Measurements from ENCODE around the gene WNT7B.
A peak's percentile ranks its signal among the peaks of the same experiment; 100 is the strongest.

Gene WNT7B

GRCh38 chr22:46002757-46003270 is 25.9 kb upstream of the WNT7B start:
- Histone ChIP-seq H3K23ac (ENCODE audit: low read length) (no peak overlapping the region), H2AK5ac (ENCODE audit: low read length) (no peak overlapping the region), H3K79me1 (ENCODE audit: low read length) (no peaks in the 10 kb centered on the region), H3K4me2 (ENCODE audit: low read length) (no peak overlapping the region), H3K9ac (ENCODE audit: low read length) (no peak overlapping the region), H3K18ac (ENCODE audit: low read length) (no peak overlapping the region), H4K5ac (ENCODE audit: low read length) (no peak overlapping the region), H2BK5ac (ENCODE audit: low read length) (no peak overlapping the region), H3K79me2 (ENCODE audit: control insufficient read depth, insufficient read depth, low read length) (no peaks in the 10 kb centered on the region), H3K27me3 (ENCODE audit: insufficient read depth, low read length, poor library complexity) (no peaks in the 10 kb centered on the region), H3K36me3 (ENCODE audit: control insufficient read depth, insufficient read depth, low read length) (no peaks in the 10 kb centered on the region), H2BK15ac (replicated peaks; ENCODE audit: low read depth) (no peak overlapping the region), H3K4me1 (ENCODE audit: control insufficient read depth, low read depth, low read length) (no peaks in the 10 kb centered on the region), H3K27ac (ENCODE audit: low read depth, low read length) (no peak overlapping the region), H3K4me3 (ENCODE audit: low read length) (no peak overlapping the region), H2BK120ac (ENCODE audit: low read depth, low read length) (no peak overlapping the region), H3K4ac (ENCODE audit: low read depth, low read length) (no peak overlapping the region), H4K8ac (ENCODE audit: low read depth, low read length) (no peak overlapping the region), H3K56ac (ENCODE audit: low read length) (peak overlapping the region; percentile 49)
- DNase-seq, result peak; percentile 78
- WGBS (ENCODE audit: extremely low coverage, insufficient coverage, low lambda C conversion rate), result no CpG with 5 or more reads among the region's 8 CpGs

GRCh38 chr22:46001426-46002106 is 24.6 kb upstream of the WNT7B start:
- DNase-seq, result no peak
- no peak overlapping the region for H3K23ac ChIP-seq (ENCODE audit: low read length)
- H3K4me1 ChIP-seq (ENCODE audit: control insufficient read depth, low read depth, low read length), result no peaks in the 10 kb centered on the region
- H3K79me1 ChIP-seq (ENCODE audit: low read length), result no peaks in the 10 kb centered on the region
- H2AK5ac ChIP-seq (ENCODE audit: low read length), result no peak overlapping the region
- H3K18ac ChIP-seq (ENCODE audit: low read length), result no peak overlapping the region
- no peak overlapping the region for H3K4ac ChIP-seq (ENCODE audit: low read depth, low read length)
- H4K5ac ChIP-seq (ENCODE audit: low read length), result no peak overlapping the region
- no peak overlapping the region for H3K56ac ChIP-seq (ENCODE audit: low read length)
- no peak overlapping the region for H3K9ac ChIP-seq (ENCODE audit: low read length)
- no peak overlapping the region for H2BK120ac ChIP-seq (ENCODE audit: low read depth, low read length)
- no peaks in the 10 kb centered on the region for H3K36me3 ChIP-seq (ENCODE audit: control insufficient read depth, insufficient read depth, low read length)
- H3K27me3 ChIP-seq (ENCODE audit: insufficient read depth, low read length, poor library complexity), result no peaks in the 10 kb centered on the region
- H2BK15ac ChIP-seq (replicated peaks; ENCODE audit: low read depth), result no peak overlapping the region
- H2BK5ac ChIP-seq (ENCODE audit: low read length), result no peak overlapping the region
- H3K27ac ChIP-seq (ENCODE audit: low read depth, low read length), result no peak overlapping the region
- WGBS (ENCODE audit: extremely low coverage, insufficient coverage, low lambda C conversion rate), result no CpG with 5 or more reads among the region's 22 CpGs
- no peak overlapping the region for H3K4me3 ChIP-seq (ENCODE audit: low read length)
- no peak overlapping the region for H3K4me2 ChIP-seq (ENCODE audit: low read length)
- H4K8ac ChIP-seq (ENCODE audit: low read depth, low read length), result no peak overlapping the region
- H3K79me2 ChIP-seq (ENCODE audit: control insufficient read depth, insufficient read depth, low read length), result no peaks in the 10 kb centered on the region

GRCh38 chr22:46001046-46001425 is 24.1 kb upstream of the WNT7B start:
- Histone ChIP-seq H2BK120ac (ENCODE audit: low read depth, low read length) (no peak overlapping the region), H3K36me3 (ENCODE audit: control insufficient read depth, insufficient read depth, low read length) (no peaks in the 10 kb centered on the region), H4K8ac (ENCODE audit: low read depth, low read length) (no peak overlapping the region), H2BK5ac (ENCODE audit: low read length) (no peak overlapping the region), H4K5ac (ENCODE audit: low read length) (no peak overlapping the region), H3K27me3 (ENCODE audit: insufficient read depth, low read length, poor library complexity) (no peaks in the 10 kb centered on the region), H3K23ac (ENCODE audit: low read length) (no peak overlapping the region), H2AK5ac (ENCODE audit: low read length) (no peak overlapping the region), H3K56ac (ENCODE audit: low read length) (no peak overlapping the region), H3K18ac (ENCODE audit: low read length) (no peak overlapping the region), H3K4ac (ENCODE audit: low read depth, low read length) (no peak overlapping the region), H3K9ac (ENCODE audit: low read length) (no peak overlapping the region), H3K27ac (ENCODE audit: low read depth, low read length) (no peak overlapping the region), H2BK15ac (replicated peaks; ENCODE audit: low read depth) (no peak overlapping the region), H3K4me3 (ENCODE audit: low read length) (no peak overlapping the region), H3K79me2 (ENCODE audit: control insufficient read depth, insufficient read depth, low read length) (no peaks in the 10 kb centered on the region), H3K79me1 (ENCODE audit: low read length) (no peaks in the 10 kb centered on the region), H3K4me2 (ENCODE audit: low read length) (no peak overlapping the region), H3K4me1 (ENCODE audit: control insufficient read depth, low read depth, low read length) (no peaks in the 10 kb centered on the region)
- no peak for DNase-seq
- no CpG with 5 or more reads among the region's 3 CpGs for WGBS (ENCODE audit: extremely low coverage, insufficient coverage, low lambda C conversion rate)

- no peak overlapping the region for H2BK120ac ChIP-seq (ENCODE audit: low read depth, low read length)
- no peak overlapping the region for H3K9ac ChIP-seq (ENCODE audit: low read length)
- H3K79me2 ChIP-seq (ENCODE audit: control insufficient read depth, insufficient read depth, low read length), result no peaks in the 10 kb centered on the region
- H3K4me1 ChIP-seq (ENCODE audit: control insufficient read depth, low read depth, low read length), result no peaks in the 10 kb centered on the region
- DNase-seq, result no peak
- no peaks in the 10 kb centered on the region for H3K27me3 ChIP-seq (ENCODE audit: insufficient read depth, low read length, poor library complexity)
- WGBS (ENCODE audit: extremely low coverage, insufficient coverage, low lambda C conversion rate), result no CpG with 5 or more reads among the region's 17 CpGs
- no peak overlapping the region for H3K4me3 ChIP-seq (ENCODE audit: low read length)
- H3K79me1 ChIP-seq (ENCODE audit: low read length), result no peaks in the 10 kb centered on the region
- no peaks in the 10 kb centered on the region for H3K36me3 ChIP-seq (ENCODE audit: control insufficient read depth, insufficient read depth, low read length)
- no peak overlapping the region for H4K5ac ChIP-seq (ENCODE audit: low read length)
- H3K56ac ChIP-seq (ENCODE audit: low read length), result no peak overlapping the region
- no peak overlapping the region for H2AK5ac ChIP-seq (ENCODE audit: low read length)
- H3K23ac ChIP-seq (ENCODE audit: low read length), result no peak overlapping the region
- no peak overlapping the region for H3K4ac ChIP-seq (ENCODE audit: low read depth, low read length)
- no peak overlapping the region for H3K4me2 ChIP-seq (ENCODE audit: low read length)
- H4K8ac ChIP-seq (ENCODE audit: low read depth, low read length), result no peak overlapping the region
- H3K27ac ChIP-seq (ENCODE audit: low read depth, low read length), result no peak overlapping the region
- H2BK15ac ChIP-seq (replicated peaks; ENCODE audit: low read depth), result no peak overlapping the region
- H3K18ac ChIP-seq (ENCODE audit: low read length), result no peak overlapping the region
- no peak overlapping the region for H2BK5ac ChIP-seq (ENCODE audit: low read length)
Measured at GRCh38 chr22:46000081-46001027, 23.4 kb upstream of the WNT7B start.

GRCh38 chr22:45999379-45999971 is 22.5 kb upstream of the WNT7B start:
- H2BK15ac ChIP-seq (replicated peaks; ENCODE audit: low read depth), result no peak overlapping the region
- H3K18ac ChIP-seq (ENCODE audit: low read length), result no peak overlapping the region
- H3K4me2 ChIP-seq (ENCODE audit: low read length), result no peak overlapping the region
- H3K79me1 ChIP-seq (ENCODE audit: low read length), result no peaks in the 10 kb centered on the region
- H3K36me3 ChIP-seq (ENCODE audit: control insufficient read depth, insufficient read depth, low read length), result no peaks in the 10 kb centered on the region
- H3K4ac ChIP-seq (ENCODE audit: low read depth, low read length), result no peak overlapping the region
- H3K9ac ChIP-seq (ENCODE audit: low read length), result no peak overlapping the region
- H2AK5ac ChIP-seq (ENCODE audit: low read length), result no peak overlapping the region
- no peak overlapping the region for H2BK5ac ChIP-seq (ENCODE audit: low read length)
- no peaks in the 10 kb centered on the region for H3K79me2 ChIP-seq (ENCODE audit: control insufficient read depth, insufficient read depth, low read length)
- no CpG with 5 or more reads among the region's 14 CpGs for WGBS (ENCODE audit: extremely low coverage, insufficient coverage, low lambda C conversion rate)
- H3K23ac ChIP-seq (ENCODE audit: low read length), result no peak overlapping the region
- no peak overlapping the region for H4K8ac ChIP-seq (ENCODE audit: low read depth, low read length)
- no peak overlapping the region for H3K56ac ChIP-seq (ENCODE audit: low read length)
- no peak overlapping the region for H4K5ac ChIP-seq (ENCODE audit: low read length)
- H3K27ac ChIP-seq (ENCODE audit: low read depth, low read length), result no peak overlapping the region
- DNase-seq, result no peak
- no peak overlapping the region for H2BK120ac ChIP-seq (ENCODE audit: low read depth, low read length)
- H3K4me3 ChIP-seq (ENCODE audit: low read length), result no peak overlapping the region
- H3K4me1 ChIP-seq (ENCODE audit: control insufficient read depth, low read depth, low read length), result no peaks in the 10 kb centered on the region
- H3K27me3 ChIP-seq (ENCODE audit: insufficient read depth, low read length, poor library complexity), result no peaks in the 10 kb centered on the region
